IgD-negative memory B cell (primary cell): Measurements from ENCODE around the gene CCR8. TPM values are rescaled to one million over a fixed set of nuclear protein-coding genes. Genes with fewer than 3 reads are reported as not detected.

Experiments
- H3K27ac Mint-ChIP-seq, 3 donors: one replicate each; pipeline ENCODE4 v1.8.0; 2020 to 2022; ENCODE audit warnings: mild to moderate bottlenecking in 3 of 3, mixed read lengths in 3 of 3, moderate library complexity in 1 of 3
- H3K27me3 Mint-ChIP-seq: one replicate; pipeline ENCODE4 v1.8.0; 2021; ENCODE audit warnings: mixed read lengths
- H3K36me3 Mint-ChIP-seq: one replicate; pipeline ENCODE4 v1.8.0; 2020; ENCODE audit warnings: mild to moderate bottlenecking, mixed read lengths
- H3K4me1 Mint-ChIP-seq, 3 donors: one replicate each; pipeline ENCODE4 v1.8.0; 2020 to 2022; ENCODE audit warnings: mixed read lengths in 3 of 3, mild to moderate bottlenecking in 1 of 3
- H3K4me3 Mint-ChIP-seq, 4 donors: one replicate each; pipeline ENCODE4 v1.8.0; 2020 to 2022; ENCODE audit warnings: mild to moderate bottlenecking in 4 of 4, mixed read lengths in 4 of 4, moderate library complexity in 3 of 4
- H3K9me3 Mint-ChIP-seq, 3 donors: one replicate each; pipeline ENCODE4 v1.8.0; 2020 to 2021; ENCODE audit warnings: mixed read lengths in 3 of 3, mild to moderate bottlenecking in 1 of 3
- polyA plus RNA-seq: library from polyadenylated mRNA; unstranded; fragments of 300-500 nt; fragmentation: Illumina TruSeq; gene quantifications from one replicate; pipeline ENCODE4 v1.2.3, GENCODE V29; 2021

The CCR8 gene
- polyA plus RNA-seq, 1 donor from 2014 or later: not detected

- Mint-ChIP-seq H3K36me3 (peaks cover 1% of the 10 kb centered on the region), H3K4me3 (no peak overlapping the region), H3K27me3 (no peaks in the 10 kb centered on the region), H3K4me1 (peaks cover 0 to 8% (median 4%) of the 10 kb centered on the region in 3 donors), H3K27ac (no peak overlapping the region), H3K9me3 (no peaks in the 10 kb centered on the region)
Observed at GRCh38 chr3:39327053-39327745, 2.3 kb upstream of the CCR8 start.

GRCh38 chr3:39327746-39328349 is 1.7 kb upstream of the CCR8 start:
- Mint-ChIP-seq H3K36me3 (no peaks in the 10 kb centered on the region), H3K4me3 (peak overlapping the region in 1 of 4 donors; percentile 18), H3K9me3 (no peaks in the 10 kb centered on the region), H3K4me1 (peaks cover 0 to 8% (median 4%) of the 10 kb centered on the region in 3 donors), H3K27me3 (no peaks in the 10 kb centered on the region), H3K27ac (peak overlapping the region in 1 of 3 donors; percentile 27)

GRCh38 chr3:39330824-39331223 is 1.3 kb downstream of the CCR8 start:
- Mint-ChIP-seq H3K27me3 (peaks cover 2% of the 10 kb centered on the region), H3K9me3 (peaks cover 0 to 5% (median 0%) of the 10 kb centered on the region in 3 donors), H3K36me3 (no peaks in the 10 kb centered on the region), H3K4me3 (no peak overlapping the region), H3K27ac (no peak overlapping the region), H3K4me1 (peaks cover 0 to 8% (median 4%) of the 10 kb centered on the region in 3 donors)

GRCh38 chr3:39332525-39332924 is 3.0 kb downstream of the CCR8 start:
- Mint-ChIP-seq H3K9me3 (peaks cover 0 to 5% (median 0%) of the 10 kb centered on the region in 3 donors), H3K27ac (no peak overlapping the region), H3K4me3 (no peak overlapping the region), H3K4me1 (peaks cover 0 to 8% (median 0%) of the 10 kb centered on the region in 3 donors), H3K36me3 (no peaks in the 10 kb centered on the region), H3K27me3 (peaks cover 2% of the 10 kb centered on the region)

GRCh38 chr3:39333607-39334006 is 4.1 kb downstream of the CCR8 start:
- H3K4me1 Mint-ChIP-seq: no peaks in the 10 kb centered on the region
- peaks cover 0 to 5% (median 0%) of the 10 kb centered on the region in 3 donors for H3K9me3 Mint-ChIP-seq
- H3K27ac Mint-ChIP-seq: no peak overlapping the region
- H3K4me3 Mint-ChIP-seq: no peak overlapping the region
- H3K36me3 Mint-ChIP-seq: no peaks in the 10 kb centered on the region
- peaks cover 2% of the 10 kb centered on the region for H3K27me3 Mint-ChIP-seq

- H3K27me3 Mint-ChIP-seq: peaks cover 2% of the 10 kb centered on the region
- H3K36me3 Mint-ChIP-seq: no peaks in the 10 kb centered on the region
- no peak overlapping the region for H3K4me3 Mint-ChIP-seq
- H3K4me1 Mint-ChIP-seq: no peaks in the 10 kb centered on the region
- peaks cover 0 to 5% (median 0%) of the 10 kb centered on the region in 3 donors for H3K9me3 Mint-ChIP-seq
- no peak overlapping the region for H3K27ac Mint-ChIP-seq
Observed at GRCh38 chr3:39334205-39334604, 4.7 kb downstream of the CCR8 start.

GRCh38 chr3:39338201-39338600 is 8.7 kb downstream of the CCR8 start:
- Mint-ChIP-seq H3K4me3 (no peak overlapping the region), H3K9me3 (peaks cover 0 to 5% (median 0%) of the 10 kb centered on the region in 3 donors), H3K27me3 (no peaks in the 10 kb centered on the region), H3K27ac (no peak overlapping the region), H3K36me3 (peaks cover 4% of the 10 kb centered on the region), H3K4me1 (no peaks in the 10 kb centered on the region)

- H3K4me1 Mint-ChIP-seq: no peaks in the 10 kb centered on the region
- H3K36me3 Mint-ChIP-seq: peaks cover 4% of the 10 kb centered on the region
- H3K27ac Mint-ChIP-seq: no peak overlapping the region
- H3K27me3 Mint-ChIP-seq: no peaks in the 10 kb centered on the region
- no peak overlapping the region for H3K4me3 Mint-ChIP-seq
- peaks cover 0 to 5% (median 0%) of the 10 kb centered on the region in 3 donors for H3K9me3 Mint-ChIP-seq
Observed at GRCh38 chr3:39339086-39339485, 9.6 kb downstream of the CCR8 start.

GRCh38 chr3:39343076-39343717 is 13.7 kb downstream of the CCR8 start:
- H3K9me3 Mint-ChIP-seq: no peaks in the 10 kb centered on the region
- H3K27ac Mint-ChIP-seq: no peak overlapping the region
- H3K27me3 Mint-ChIP-seq: no peaks in the 10 kb centered on the region
- H3K4me3 Mint-ChIP-seq: no peak overlapping the region
- H3K4me1 Mint-ChIP-seq: no peaks in the 10 kb centered on the region
- peaks cover 4% of the 10 kb centered on the region for H3K36me3 Mint-ChIP-seq

- no peaks in the 10 kb centered on the region for H3K27me3 Mint-ChIP-seq
- H3K27ac Mint-ChIP-seq: no peak overlapping the region
- H3K36me3 Mint-ChIP-seq: peaks cover 4% of the 10 kb centered on the region
- no peak overlapping the region for H3K4me3 Mint-ChIP-seq
- no peaks in the 10 kb centered on the region for H3K4me1 Mint-ChIP-seq
- no peaks in the 10 kb centered on the region for H3K9me3 Mint-ChIP-seq
Observed at GRCh38 chr3:39343760-39344159, 14.3 kb downstream of the CCR8 start.

GRCh38 chr3:39344746-39345344 is 15.3 kb downstream of the CCR8 start:
- Mint-ChIP-seq H3K27ac (peak overlapping the region in 1 of 3 donors; percentile 52), H3K4me1 (no peaks in the 10 kb centered on the region), H3K9me3 (no peaks in the 10 kb centered on the region), H3K36me3 (peaks cover 2% of the 10 kb centered on the region), H3K27me3 (no peaks in the 10 kb centered on the region), H3K4me3 (no peak overlapping the region)

GRCh38 chr3:39346785-39347585 is 17.5 kb downstream of the CCR8 start:
- no peak overlapping the region for H3K27ac Mint-ChIP-seq
- H3K9me3 Mint-ChIP-seq: no peaks in the 10 kb centered on the region
- H3K27me3 Mint-ChIP-seq: no peaks in the 10 kb centered on the region
- no peak overlapping the region for H3K4me3 Mint-ChIP-seq
- no peaks in the 10 kb centered on the region for H3K4me1 Mint-ChIP-seq
- no peaks in the 10 kb centered on the region for H3K36me3 Mint-ChIP-seq

GRCh38 chr3:39347586-39347876 is 18.0 kb downstream of the CCR8 start:
- H3K4me3 Mint-ChIP-seq: no peak overlapping the region
- no peaks in the 10 kb centered on the region for H3K27me3 Mint-ChIP-seq
- H3K27ac Mint-ChIP-seq: peak overlapping the region in 1 of 3 donors; percentile 48
- no peaks in the 10 kb centered on the region for H3K36me3 Mint-ChIP-seq
- H3K9me3 Mint-ChIP-seq: no peaks in the 10 kb centered on the region
- no peaks in the 10 kb centered on the region for H3K4me1 Mint-ChIP-seq

GRCh38 chr3:39349080-39349479 is 19.6 kb downstream of the CCR8 start:
- Mint-ChIP-seq H3K9me3 (no peaks in the 10 kb centered on the region), H3K36me3 (no peaks in the 10 kb centered on the region), H3K4me3 (no peak overlapping the region), H3K27ac (no peak overlapping the region), H3K27me3 (no peaks in the 10 kb centered on the region), H3K4me1 (no peaks in the 10 kb centered on the region)

GRCh38 chr3:39350714-39351113 is 21.2 kb downstream of the CCR8 start:
- Mint-ChIP-seq H3K4me1 (no peaks in the 10 kb centered on the region), H3K4me3 (no peak overlapping the region), H3K36me3 (no peaks in the 10 kb centered on the region), H3K27me3 (peaks cover 5% of the 10 kb centered on the region), H3K9me3 (peaks cover 0 to 2% (median 0%) of the 10 kb centered on the region in 3 donors), H3K27ac (no peak overlapping the region)
